Measurements from ENCODE around the gene STIMATE.

Gene STIMATE

GRCh38 chr3:52860424-52860768 lies 37.0 kb downstream of the STIMATE start:
- Mint-ChIP-seq H3K27ac (no peak overlapping the region), H3K9me3 (peaks cover 15% of the 10 kb centered on the region), H3K27me3 (ENCODE audit: low read depth) (peaks cover 3% of the 10 kb centered on the region), H3K4me3 (no peak overlapping the region), H3K4me1 (no peaks in the 10 kb centered on the region), H3K36me3 (ENCODE audit: low read depth) (peaks cover 25% of the 10 kb centered on the region)
- TF ChIP-seq CTCF (IDR thresholded peaks at IDR 0.05; ENCODE audit: unreplicated experiment in 3 of 3) = no peak

- H3K4me1 Mint-ChIP-seq = no peaks in the 10 kb centered on the region
Observed at GRCh38 chr3:52859686-52860423, 37.5 kb downstream of the STIMATE start.

GRCh38 chr3:52857864-52858263 lies 39.5 kb downstream of the STIMATE start:
- Mint-ChIP-seq H3K4me3 (no peak overlapping the region), H3K27ac (no peak overlapping the region), H3K4me1 (no peaks in the 10 kb centered on the region), H3K36me3 (ENCODE audit: low read depth) (peaks cover 12% of the 10 kb centered on the region), H3K9me3 (peaks cover 3% of the 10 kb centered on the region), H3K27me3 (ENCODE audit: low read depth) (no peaks in the 10 kb centered on the region)
- TF ChIP-seq CTCF (IDR thresholded peaks at IDR 0.05; ENCODE audit: unreplicated experiment in 3 of 3) = no peak

More at GRCh38 chr3:52859686-52860423, 37.5 kb downstream of the STIMATE start:
- peaks cover 12% of the 10 kb centered on the region for H3K9me3 Mint-ChIP-seq
- H3K27me3 Mint-ChIP-seq (ENCODE audit: low read depth) = peaks cover 3% of the 10 kb centered on the region
- H3K36me3 Mint-ChIP-seq (ENCODE audit: low read depth) = peaks cover 21% of the 10 kb centered on the region
- H3K4me3 Mint-ChIP-seq = no peak overlapping the region
- TF ChIP-seq CTCF (IDR thresholded peaks at IDR 0.05; ENCODE audit: unreplicated experiment in 3 of 3) = no peak
- no peak overlapping the region for H3K27ac Mint-ChIP-seq

- no peaks in the 10 kb centered on the region for H3K27me3 Mint-ChIP-seq (ENCODE audit: low read depth)
- H3K27ac Mint-ChIP-seq = no peak overlapping the region
- peaks cover 8% of the 10 kb centered on the region for H3K36me3 Mint-ChIP-seq (ENCODE audit: low read depth)
- H3K4me1 Mint-ChIP-seq = no peaks in the 10 kb centered on the region
- no peak overlapping the region for H3K4me3 Mint-ChIP-seq
- no peaks in the 10 kb centered on the region for H3K9me3 Mint-ChIP-seq
- no peak for TF ChIP-seq CTCF (IDR thresholded peaks at IDR 0.05; ENCODE audit: unreplicated experiment in 3 of 3)
Observed at GRCh38 chr3:52857133-52857532, 40.2 kb downstream of the STIMATE start.

GRCh38 chr3:52856666-52857065 lies 40.7 kb downstream of the STIMATE start:
- Mint-ChIP-seq H3K27ac (no peak overlapping the region), H3K36me3 (ENCODE audit: low read depth) (peaks cover 13% of the 10 kb centered on the region), H3K9me3 (no peaks in the 10 kb centered on the region), H3K4me3 (no peak overlapping the region), H3K27me3 (ENCODE audit: low read depth) (no peaks in the 10 kb centered on the region), H3K4me1 (no peaks in the 10 kb centered on the region)
- TF ChIP-seq CTCF (IDR thresholded peaks at IDR 0.05; ENCODE audit: unreplicated experiment in 3 of 3) = no peak

GRCh38 chr3:52854013-52854412 lies 43.3 kb downstream of the STIMATE start:
- H3K4me3 Mint-ChIP-seq = no peak overlapping the region
- no peak for TF ChIP-seq CTCF (IDR thresholded peaks at IDR 0.05; ENCODE audit: unreplicated experiment in 3 of 3)
- H3K4me1 Mint-ChIP-seq = no peaks in the 10 kb centered on the region
- peaks cover 14% of the 10 kb centered on the region for H3K36me3 Mint-ChIP-seq (ENCODE audit: low read depth)
- no peak overlapping the region for H3K27ac Mint-ChIP-seq
- H3K27me3 Mint-ChIP-seq (ENCODE audit: low read depth) = no peaks in the 10 kb centered on the region
- no peaks in the 10 kb centered on the region for H3K9me3 Mint-ChIP-seq

Measured in nephron (organoid).